GM18508 (cell line): ENCODE data around the gene ABCB6.
A peak's percentile ranks its signal among the peaks of the same experiment; 100 is the strongest.

Experiments
- ATAC-seq: cut with Tn5 transposase; IDR thresholded peaks from one replicate; pipeline ENCODE4 v1.9.1; 2021; ENCODE audit warnings: moderate number of reproducible peaks; ENCODE audit not compliant: insufficient read depth, unreplicated experiment

ABCB6 gene

GRCh38 chr2:219174146-219174545 is 44.6 kb downstream of the ABCB6 start:
- ATAC-seq = no peak

GRCh38 chr2:219173176-219173575 is 45.6 kb downstream of the ABCB6 start:
- no peak for ATAC-seq

- ATAC-seq = no peak
Observed at GRCh38 chr2:219172231-219173154, 46.3 kb downstream of the ABCB6 start.

- ATAC-seq = no peak
Observed at GRCh38 chr2:219171231-219171651, 47.5 kb downstream of the ABCB6 start.

DNA sequence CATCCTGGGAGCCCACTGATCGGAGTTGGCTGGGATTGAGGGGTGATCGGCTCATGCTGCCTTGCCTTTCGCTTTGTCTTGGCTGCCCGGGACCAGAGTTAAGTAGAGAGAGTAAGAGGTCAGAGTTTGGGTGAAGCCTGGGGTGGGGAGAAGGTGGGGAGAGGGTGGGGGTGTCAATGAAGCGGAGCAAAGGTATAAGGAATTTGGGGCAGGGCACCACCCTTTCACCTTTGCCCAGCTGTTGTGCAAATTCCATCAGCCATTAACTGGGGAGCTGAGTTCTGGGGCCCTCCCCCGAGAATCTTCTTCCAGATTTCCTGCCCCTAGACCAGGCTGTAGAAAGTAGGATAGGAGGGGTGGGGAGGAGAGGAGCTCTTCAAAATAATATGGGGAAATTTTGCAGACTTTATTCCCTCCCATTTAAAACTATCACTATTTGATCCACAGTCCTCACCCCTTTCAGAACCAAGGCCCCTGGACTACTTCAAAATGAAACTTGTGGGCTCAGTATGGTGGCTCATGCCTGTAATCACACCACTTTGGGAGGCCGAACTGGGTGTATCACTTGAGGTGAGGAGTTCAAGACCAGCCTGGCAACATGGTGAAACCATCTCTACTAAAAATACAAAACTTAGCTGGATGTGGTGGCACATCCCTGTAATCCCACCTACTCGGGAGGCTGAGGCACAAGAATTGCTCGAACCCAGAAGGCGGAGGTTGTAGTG is 48.7 kb downstream of the ABCB6 start, which contains the start of gene SLC23A3:
TSS of gene SLC23A3 (minus strand) at position 100 of the 725 bp plus-strand sequence. CDS start at position 55, 45 bp downstream.
- ATAC-seq = no peak

DNA sequence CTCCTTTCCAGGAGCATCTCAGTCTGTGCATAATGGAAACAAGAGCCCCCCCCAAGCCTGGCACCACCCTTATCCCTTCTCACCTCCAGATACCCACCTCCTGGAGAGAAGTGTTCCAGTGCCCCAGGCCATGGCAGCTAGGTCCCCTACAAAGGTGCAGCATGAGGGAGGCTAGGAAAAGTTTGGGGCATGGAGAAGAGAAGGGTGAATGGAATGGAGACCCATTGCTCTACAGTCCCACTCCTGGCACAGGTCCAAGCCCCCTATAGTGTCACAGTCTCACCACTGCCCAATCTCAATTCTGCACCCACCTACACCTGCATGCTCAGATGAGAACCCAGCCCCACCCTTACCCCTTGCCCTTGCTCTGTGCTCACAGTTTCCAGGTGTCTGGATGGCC is 49.8 kb downstream of the ABCB6 start:
- ATAC-seq = no peak

DNA sequence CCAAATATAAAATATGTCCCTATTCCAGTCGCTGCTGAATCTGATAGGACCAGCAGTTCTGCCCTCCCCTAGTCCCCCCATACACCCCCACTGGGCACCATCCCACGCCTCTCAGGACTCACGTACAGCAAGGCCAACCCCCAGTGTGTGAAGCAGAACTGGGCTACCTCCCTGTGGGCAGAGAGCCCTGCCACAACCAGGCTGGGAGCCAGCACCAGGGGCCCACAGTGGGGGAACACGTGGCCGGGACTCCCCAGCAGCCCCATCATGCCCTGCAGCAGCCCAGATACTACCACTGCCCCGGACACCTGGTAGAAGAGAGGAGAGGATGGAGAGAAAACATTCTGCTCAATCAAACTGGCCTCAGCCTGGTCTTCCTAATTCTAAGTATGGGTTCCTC is 50.2 kb downstream of the ABCB6 start:
- ATAC-seq = no peak

- no peak for ATAC-seq
Observed at GRCh38 chr2:219167997-219168396, 50.8 kb downstream of the ABCB6 start.

GRCh38 chr2:219165058-219165911 is 53.5 kb downstream of the ABCB6 start:
- ATAC-seq = no peak

DNA sequence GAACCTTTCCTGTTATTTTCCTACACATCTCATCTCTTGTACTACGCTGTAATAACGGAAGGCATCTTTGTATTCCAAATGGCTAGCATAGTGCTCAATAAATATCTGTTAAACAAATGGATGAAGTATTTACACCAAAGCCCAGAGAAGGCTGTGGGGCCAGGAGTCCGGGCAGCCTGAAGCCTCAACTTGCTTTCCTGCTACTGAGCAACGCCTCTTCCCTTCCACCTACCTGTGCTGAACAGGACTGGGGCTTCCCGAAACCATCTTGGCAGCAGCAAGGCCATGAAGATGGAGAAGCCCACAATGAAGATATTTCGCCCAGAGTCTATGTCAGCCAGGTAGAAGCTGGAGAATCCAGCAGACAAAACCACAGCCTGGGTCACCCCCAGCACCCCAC is 55.6 kb downstream of the ABCB6 start:
- no peak for ATAC-seq

GRCh38 chr2:219161097-219161496 is 57.7 kb downstream of the ABCB6 start:
- ATAC-seq = no peak

- ATAC-seq = peak; percentile 63
Observed at GRCh38 chr2:219160186-219161017, 58.4 kb downstream of the ABCB6 start, which contains the start of gene NHEJ1. Gene NHEJ1 (minus strand): TSS chr2:219160815. CDS start chr2:219158362, 2,453 bp downstream.
